Ascending aorta (tissue), 2 donors: Measurements from ENCODE around the gene ZNF205. TPM values are rescaled to one million over a fixed set of nuclear protein-coding genes. Genes with fewer than 3 reads are reported as not detected.

ENCODE experiments used
- DNase-seq, 2 donors: peaks; one replicate each; pipeline ENCODE4 v3.0.0-alpha.2; 2019; ENCODE audit warnings: low spot score in 2 of 2
- H3K27ac ChIP-seq, 2 donors: fragments of 200-600 bp; sonication (generic); one replicate each; pipeline ENCODE4 v1.5.1; 2016 to 2017; ENCODE audit warnings: mild to moderate bottlenecking in 1 of 2
- H3K27me3 ChIP-seq: fragments of 200-600 bp; sonication (generic); one replicate; pipeline ENCODE4 v1.5.1; 2017
- H3K36me3 ChIP-seq, 2 donors: fragments of 200-600 bp; sonication (generic); one replicate each; pipeline ENCODE4 v1.5.1; 2016
- H3K4me1 ChIP-seq, 2 donors: fragments of 200-600 bp; sonication (generic); one replicate each; pipeline ENCODE4 v1.5.1; 2016 to 2017; ENCODE audit warnings: mild to moderate bottlenecking in 1 of 2
- H3K4me3 ChIP-seq, 2 donors: fragments of 200-600 bp; sonication (generic); one replicate each; pipeline ENCODE4 v1.5.1; 2016 to 2017; ENCODE audit warnings: mild to moderate bottlenecking in 1 of 2
- H3K9me3 ChIP-seq, 2 donors: fragments of 200-600 bp; sonication (generic); one replicate each; pipeline ENCODE4 v1.5.1; 2016
- CTCF ChIP-seq, 3 experiments: fragments of 200-600 bp in 2 of 3; fragments of 450-650 bp in 1 of 3; sonication (generic) in 2 of 3; IDR thresholded peaks; one replicate each; pipeline ENCODE4 v1.5.1; 2016 to 2019; ENCODE audit warnings: antibody characterized with exemption in 3 of 3, mild to moderate bottlenecking in 1 of 3, moderate library complexity in 1 of 3
- intact Hi-C: fragments of 100-400 bp; cut with DNase I; formaldehyde crosslinking; loops from one replicate; pipeline ENCODE4 v1.15.1; 2023
- total RNA-seq: library from RNA; depleted of rRNA; stranded (reverse); fragments of >200 nt; gene quantifications from one replicate; pipeline ENCODE4 v1.1.0, GENCODE V29; 2016

The ZNF205 gene
- total RNA-seq, 1 donor from 2014 or later: 49.8 TPM

DNA sequence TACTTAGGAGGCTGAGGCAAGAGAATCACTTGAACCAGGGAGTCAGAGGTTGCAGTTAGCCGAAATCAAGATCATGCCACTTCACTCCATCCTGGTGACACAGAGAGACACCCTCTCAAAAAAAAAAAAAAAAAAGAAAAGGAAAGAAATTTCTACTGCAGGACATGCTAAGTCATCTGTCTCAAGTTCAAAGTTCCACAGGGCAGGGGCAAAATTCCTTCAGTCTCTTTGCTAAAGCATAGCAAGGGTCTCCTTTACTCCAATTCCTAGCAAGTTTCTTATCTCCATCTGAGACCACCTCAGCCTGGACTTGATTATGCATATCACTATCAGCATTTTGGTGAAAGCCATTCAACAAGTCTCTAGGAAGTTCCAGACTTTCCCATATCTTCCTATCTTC, 27.9 kb upstream of the ZNF205 start:
- Histone ChIP-seq H3K4me1 (no peaks in the 10 kb centered on the region), H3K27me3 (no peaks in the 10 kb centered on the region), H3K36me3 (no peaks in the 10 kb centered on the region), H3K9me3 (no peaks in the 10 kb centered on the region), H3K4me3 (no peak overlapping the region), H3K27ac (no peak overlapping the region)
- intact Hi-C loops: no loop called here
- DNase-seq: no peak
- no peak for TF ChIP-seq CTCF (IDR thresholded peaks at IDR 0.05)

DNA sequence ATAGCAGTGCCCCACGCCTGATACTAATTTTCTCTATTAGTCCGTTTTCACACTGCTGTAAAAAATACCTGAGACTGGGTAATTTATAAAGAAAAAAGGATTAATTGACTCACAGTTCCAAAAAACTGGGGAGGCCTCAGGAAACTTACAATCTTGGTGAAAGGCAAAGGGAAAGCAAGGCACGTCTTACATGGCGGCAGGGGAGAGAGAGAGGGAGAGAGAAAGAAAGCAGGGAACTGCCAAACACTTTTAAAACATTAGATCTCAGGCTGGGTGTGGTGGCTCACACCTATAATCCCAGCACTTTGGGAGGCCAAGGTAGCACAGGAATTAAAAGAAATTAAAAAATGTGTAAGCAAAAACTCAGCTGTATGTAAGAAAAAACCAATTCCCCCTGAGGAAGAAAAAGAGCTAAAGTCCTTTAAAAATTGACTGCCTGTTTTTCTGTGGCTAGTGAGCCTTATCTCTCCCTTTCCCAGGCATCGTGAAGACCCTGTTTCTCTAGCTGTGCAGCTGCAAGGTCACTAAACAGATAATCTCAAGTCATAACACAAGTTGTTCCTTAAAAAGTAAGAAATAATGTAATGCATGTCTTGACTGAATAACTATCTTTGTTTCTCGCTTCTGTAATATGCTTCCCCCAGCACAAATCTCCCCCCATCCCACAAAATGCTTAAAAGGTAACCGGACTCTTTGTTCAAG, 27.3 kb upstream of the ZNF205 start:
- DNase-seq: no peak
- Histone ChIP-seq H3K27ac (no peak overlapping the region), H3K36me3 (no peaks in the 10 kb centered on the region), H3K4me3 (no peak overlapping the region), H3K27me3 (no peaks in the 10 kb centered on the region), H3K4me1 (no peaks in the 10 kb centered on the region), H3K9me3 (no peaks in the 10 kb centered on the region)
- intact Hi-C loops: no loop called here
- TF ChIP-seq CTCF (IDR thresholded peaks at IDR 0.05): no peak

DNA sequence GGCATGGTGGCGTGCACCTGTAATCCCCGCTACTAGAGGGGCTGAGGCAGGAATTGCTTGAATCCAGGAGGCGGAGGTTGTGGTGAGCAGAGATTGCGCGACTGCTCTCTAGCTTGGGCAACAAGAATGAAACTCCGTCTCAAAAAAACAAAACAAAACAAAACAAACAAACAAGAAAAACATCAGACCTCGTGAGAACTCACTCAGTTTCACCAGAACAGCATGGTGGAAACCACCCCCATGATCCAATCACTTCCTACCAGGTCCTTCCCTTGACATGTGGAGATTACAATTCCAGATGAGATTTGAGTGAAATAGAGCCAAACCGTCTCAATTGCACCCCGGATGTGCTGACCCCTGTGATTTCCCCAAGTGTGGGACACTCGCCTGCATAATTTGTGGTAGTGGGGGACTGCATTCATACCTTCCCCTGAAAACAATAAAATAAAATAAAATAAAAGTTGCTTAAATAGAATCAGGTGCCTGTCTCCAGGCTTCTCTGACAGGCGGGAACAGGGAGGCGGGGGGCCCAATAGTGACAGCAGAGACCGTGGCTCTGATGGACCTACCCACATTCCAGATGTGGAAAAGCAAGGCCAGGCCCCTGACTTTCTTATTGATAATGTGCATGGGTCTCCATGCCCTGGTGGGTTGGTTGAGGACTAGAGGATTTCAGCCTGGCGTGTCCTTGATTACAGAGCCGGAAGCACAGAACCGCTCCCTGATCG, 26.4 kb upstream of the ZNF205 start:
- Histone ChIP-seq H3K36me3 (no peaks in the 10 kb centered on the region), H3K27me3 (no peaks in the 10 kb centered on the region), H3K4me1 (no peaks in the 10 kb centered on the region), H3K9me3 (no peaks in the 10 kb centered on the region), H3K27ac (no peak overlapping the region), H3K4me3 (peak overlapping the region; percentile 16 to 41)
- no peak for DNase-seq
- intact Hi-C loops: no loop called here
- TF ChIP-seq CTCF (IDR thresholded peaks at IDR 0.05): no peak

GRCh38 chr16:3086596-3087242, 25.7 kb upstream of the ZNF205 start:
- intact Hi-C loops: no loop called here
- Histone ChIP-seq H3K36me3 (no peaks in the 10 kb centered on the region), H3K27ac (no peak overlapping the region), H3K27me3 (no peaks in the 10 kb centered on the region), H3K9me3 (no peaks in the 10 kb centered on the region), H3K4me1 (no peaks in the 10 kb centered on the region), H3K4me3 (peak overlapping the region; percentile 16 to 41)
- TF ChIP-seq CTCF (IDR thresholded peaks at IDR 0.05): no peak
- DNase-seq: no peak

- H3K27me3 ChIP-seq: no peaks in the 10 kb centered on the region
- no peaks in the 10 kb centered on the region for H3K36me3 ChIP-seq
- no peaks in the 10 kb centered on the region for H3K4me1 ChIP-seq
- intact Hi-C loops: no loop called here
- no peak overlapping the region for H3K27ac ChIP-seq
- no peak for DNase-seq
- H3K4me3 ChIP-seq: peak overlapping the region in 1 of 2 donors; percentile 41
- no peaks in the 10 kb centered on the region for H3K9me3 ChIP-seq
- TF ChIP-seq CTCF (IDR thresholded peaks at IDR 0.05): peak in 1 of 3 experiments; percentile 22
Measured at GRCh38 chr16:3087243-3088235, 24.8 kb upstream of the ZNF205 start.
